Transverse colon (tissue), 4 donors: Measurements from ENCODE around the gene RANBP9.

Experiments used
- CTCF ChIP-seq, 5 experiments: fragments of 200-600 bp in 3 of 5; fragments of 450-650 bp in 2 of 5; sonication (generic) in 3 of 5; IDR thresholded peaks; 1 replicate in 2 of 5; 2 replicates in 3 of 5; pipeline ENCODE4 v1.5.1; 2016 to 2017; ENCODE audit warnings: antibody characterized with exemption in 5 of 5, inconsistent platforms in 3 of 5, mild to moderate bottlenecking in 2 of 5, moderate library complexity in 1 of 5
- POLR2AphosphoS5 ChIP-seq, 3 donors: sonication (generic); formaldehyde crosslinking; IDR thresholded peaks; one replicate each; pipeline ENCODE4 v1.6.1; 2016; ENCODE audit warnings: antibody characterized with exemption in 3 of 3

- TF ChIP-seq POLR2AphosphoS5 (IDR thresholded peaks at IDR 0.05) (no peak), CTCF (IDR thresholded peaks at IDR 0.05) (no peak)
Observed at GRCh38 chr6:13655700-13656099, 55.9 kb downstream of the RANBP9 start.
